Measurements from ENCODE around the gene NOVA1.

DNA sequence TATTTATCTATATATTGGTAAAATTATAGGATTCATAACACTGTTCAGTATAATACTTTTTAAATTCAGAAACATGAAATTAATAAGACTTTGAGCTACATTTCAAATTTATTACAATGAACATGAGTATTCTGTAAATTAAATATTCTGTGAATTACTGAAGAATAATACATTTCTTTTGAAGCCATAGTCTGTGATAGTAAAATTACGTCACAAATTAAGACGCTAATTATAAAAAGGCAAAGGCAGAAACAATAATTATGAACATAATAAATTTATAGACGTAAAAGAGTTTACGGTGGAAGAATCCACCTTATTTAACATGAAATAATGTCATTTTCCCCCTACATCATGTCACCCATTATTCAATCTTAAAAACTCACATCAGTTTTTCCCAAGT is 118.9 kb downstream of the NOVA1 start:
- TF ChIP-seq FOXA1 (IDR thresholded peaks at IDR 0.05) (no peak), FOXM1 (IDR thresholded peaks at IDR 0.05; ENCODE audit: borderline replicate concordance) (no peak), SUZ12 (IDR thresholded peaks at IDR 0.05) (no peak), SP1 (IDR thresholded peaks at IDR 0.05) (no peak), NFRKB (IDR thresholded peaks at IDR 0.05) (no peak), ELF4 (IDR thresholded peaks at IDR 0.05) (no peak), FOXK2 (IDR thresholded peaks at IDR 0.05) (no peak), ZNF384 (IDR thresholded peaks at IDR 0.05) (no peak), TARDBP (IDR thresholded peaks at IDR 0.05) (no peak), LEF1 (IDR thresholded peaks at IDR 0.05; ENCODE audit: borderline replicate concordance) (no peak), ARNT (IDR thresholded peaks at IDR 0.05) (no peak), CTBP1 (IDR thresholded peaks at IDR 0.05; ENCODE audit: borderline replicate concordance) (no peak)
